Forelimb muscle (tissue), 1 donor: Measurements from ENCODE around the gene NTM. TPM values are rescaled to one million over a fixed set of nuclear protein-coding genes. Genes with fewer than 3 reads are reported as not detected.

ENCODE experiments used
- DNase-seq: peaks from one replicate; pipeline ENCODE4 v3.0.0-alpha.2; 2013; ENCODE audit warnings: low read depth
- polyA plus RNA-seq: library from polyadenylated mRNA; unstranded; fragments of 120-200 nt; gene quantifications from one replicate; pipeline ENCODE4 v1.2.1, GENCODE V29; 2013; ENCODE audit not compliant: insufficient read length

Gene NTM
- polyA plus RNA-seq, 1 donor = 15.0 TPM

GRCh38 chr11:131955904-131956303 lies 585.5 kb downstream of the NTM start:
- no peak for DNase-seq

DNA sequence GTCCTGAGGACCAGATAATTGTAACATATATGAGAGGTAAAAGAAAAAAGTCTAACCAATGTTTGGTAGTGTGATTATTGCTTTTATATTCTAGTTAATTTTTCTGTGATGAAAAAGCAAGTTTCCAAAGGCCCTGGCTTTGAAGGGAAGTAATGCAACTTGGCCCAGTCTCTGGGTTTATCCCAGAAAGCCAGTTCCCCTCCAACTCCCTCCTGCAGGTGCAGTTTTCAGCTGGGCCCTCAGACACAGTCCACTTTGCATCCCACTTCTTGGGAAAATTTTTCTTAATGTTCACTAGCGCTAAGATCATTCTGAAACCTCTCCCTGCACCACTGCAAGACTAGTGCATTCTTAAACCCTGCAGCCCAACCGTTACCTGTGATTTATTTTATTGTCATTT lies 586.8 kb downstream of the NTM start:
- peak; percentile 38 for DNase-seq

DNA sequence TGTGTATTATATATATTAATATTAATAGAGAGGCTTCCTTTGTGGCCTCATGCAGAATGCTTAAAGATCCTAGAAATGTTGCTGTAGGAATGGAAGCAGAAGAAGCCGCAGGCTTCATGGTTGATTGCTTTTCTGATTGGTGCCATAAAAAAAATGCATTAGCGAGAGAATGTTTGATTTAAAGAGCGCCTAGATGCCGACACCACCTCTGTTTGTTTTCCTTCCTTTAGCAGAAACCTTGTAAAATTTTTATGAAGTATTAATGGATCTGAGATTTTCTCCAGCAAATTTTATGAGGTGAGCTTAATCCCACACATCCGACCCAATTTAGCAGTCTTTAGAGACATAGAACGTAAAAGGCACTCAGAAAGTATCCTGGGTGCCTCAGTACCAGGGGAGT lies 587.5 kb downstream of the NTM start:
- DNase-seq = no peak

- DNase-seq = no peak
Observed at GRCh38 chr11:131962818-131963217, 592.4 kb downstream of the NTM start.

GRCh38 chr11:131964698-131965483 lies 594.5 kb downstream of the NTM start:
- no peak for DNase-seq

GRCh38 chr11:131965504-131965903 lies 595.1 kb downstream of the NTM start:
- no peak for DNase-seq

DNA sequence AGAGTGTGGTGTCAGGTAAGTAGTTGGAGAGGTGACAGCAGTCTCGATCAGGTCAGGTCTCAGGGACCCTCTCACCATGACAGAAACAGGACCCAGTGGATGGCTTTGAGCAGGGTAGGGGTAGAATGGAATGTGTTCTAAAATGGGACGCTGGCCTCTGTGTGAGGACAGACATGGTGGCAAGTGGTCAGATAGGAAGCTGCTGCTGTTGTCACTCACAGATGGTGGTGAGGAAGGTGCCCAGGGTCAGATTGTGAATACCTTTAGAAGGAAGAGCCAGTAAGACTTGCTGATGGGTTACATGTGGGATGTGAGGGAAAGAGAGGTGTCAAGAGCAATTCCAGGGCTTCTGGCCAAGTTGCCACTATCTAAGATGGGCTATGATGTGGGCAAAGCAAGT lies 596.3 kb downstream of the NTM start:
- DNase-seq = no peak

GRCh38 chr11:131969261-131969660 lies 598.8 kb downstream of the NTM start:
- no peak for DNase-seq

DNA sequence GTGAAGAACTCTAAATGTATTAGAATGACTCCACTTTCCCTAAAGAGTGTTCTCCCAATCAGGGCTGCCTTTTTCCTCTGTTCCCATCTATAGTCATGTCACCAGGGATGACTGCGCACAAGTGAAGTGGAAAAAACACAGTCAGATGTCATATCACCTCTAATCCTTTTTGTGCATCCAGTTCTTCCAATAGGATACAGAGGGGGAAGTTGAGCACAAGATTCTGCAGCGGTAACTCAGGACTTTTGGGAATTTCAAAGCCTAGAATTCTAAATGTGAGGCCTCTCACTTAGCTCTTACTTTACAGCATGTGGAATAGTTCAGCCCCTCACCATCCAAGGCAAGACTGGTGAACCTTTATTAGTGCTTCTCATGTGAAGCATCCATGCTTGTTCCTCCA lies 602.6 kb downstream of the NTM start:
- DNase-seq = no peak

DNA sequence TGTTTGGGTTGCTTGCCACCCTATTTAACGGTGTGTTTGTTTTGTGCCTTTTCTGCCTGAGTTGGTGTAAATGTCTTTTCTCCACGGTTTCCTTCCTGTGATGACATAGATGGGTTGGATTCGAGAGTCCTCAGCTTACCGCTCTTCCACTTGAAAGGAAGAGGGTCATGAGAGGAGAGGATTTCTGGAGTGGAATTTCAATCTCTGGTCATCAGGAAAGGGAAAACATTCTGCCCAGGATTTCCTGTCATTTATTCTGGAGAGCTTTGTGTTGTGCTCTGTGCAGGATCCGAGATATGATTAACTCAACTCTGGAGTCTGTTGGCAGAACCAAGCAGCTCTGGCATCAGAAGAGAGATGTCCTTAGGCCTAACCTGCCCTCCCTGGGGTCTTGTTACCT lies 605.2 kb downstream of the NTM start:
- DNase-seq = no peak

- no peak for DNase-seq
Observed at GRCh38 chr11:131976021-131976420, 605.6 kb downstream of the NTM start.

- no peak for DNase-seq
Observed at GRCh38 chr11:131977231-131977630, 606.8 kb downstream of the NTM start.

DNA sequence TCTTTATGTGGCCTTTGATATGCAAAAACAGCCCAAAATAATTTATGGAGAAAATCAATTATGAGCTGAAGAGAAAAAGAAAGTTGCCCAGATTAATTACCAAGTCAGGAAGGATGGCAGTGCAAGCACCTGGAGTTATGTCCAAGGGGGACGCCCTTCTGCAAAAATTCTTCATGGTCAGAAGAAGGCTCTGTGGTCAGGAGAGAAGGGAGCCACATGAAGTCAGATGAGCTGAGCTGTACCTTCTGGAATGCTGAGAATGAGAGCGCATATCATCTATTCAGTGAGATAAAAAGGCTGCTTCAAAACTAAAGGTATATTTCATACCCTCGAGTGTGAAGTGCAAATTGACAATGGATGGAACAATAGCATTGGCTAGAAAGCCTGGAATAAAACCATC lies 607.4 kb downstream of the NTM start:
- no peak for DNase-seq

DNA sequence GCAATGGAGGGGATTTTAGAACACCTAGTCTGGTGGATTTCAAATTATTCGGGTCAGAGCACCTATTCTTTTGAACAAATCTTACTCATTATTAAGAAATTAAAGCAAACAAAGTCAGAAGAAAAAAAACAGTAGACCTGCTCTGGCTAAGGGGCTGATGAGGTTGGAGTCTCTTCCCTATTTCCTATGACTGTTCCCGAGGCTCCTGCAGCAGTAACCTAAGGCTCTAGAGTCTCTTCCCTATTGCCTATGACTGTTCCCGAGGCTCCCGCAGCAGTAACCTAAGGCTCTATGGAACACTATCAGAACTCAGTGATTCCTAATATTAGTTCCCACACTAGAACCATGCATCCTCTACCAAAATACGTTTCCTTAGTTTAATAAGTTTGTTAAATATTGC lies 607.9 kb downstream of the NTM start:
- no peak for DNase-seq

DNA sequence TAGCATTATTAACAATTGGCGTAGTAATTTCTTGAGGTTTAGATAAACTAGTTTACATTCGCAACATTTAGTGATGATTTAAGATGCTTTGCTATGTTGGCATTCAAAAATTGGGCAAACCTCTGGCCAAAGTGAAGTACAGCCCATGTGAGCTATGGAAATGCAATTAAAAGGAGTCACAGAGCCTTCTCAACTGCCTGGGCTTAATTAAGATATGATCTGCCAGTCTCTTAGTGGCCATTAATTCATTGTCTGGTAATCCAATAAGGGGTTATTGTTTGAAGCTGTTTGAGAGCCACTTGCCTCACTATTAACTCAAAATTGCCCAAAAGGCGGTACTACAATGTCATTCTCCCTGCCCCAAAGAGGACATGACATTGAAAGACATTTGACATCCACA lies 608.9 kb downstream of the NTM start:
- DNase-seq = no peak

GRCh38 chr11:131980199-131980598 lies 609.8 kb downstream of the NTM start:
- no peak for DNase-seq

GRCh38 chr11:131980888-131981668 lies 610.7 kb downstream of the NTM start:
- DNase-seq = no peak

GRCh38 chr11:131982154-131982553 lies 611.7 kb downstream of the NTM start:
- DNase-seq = no peak

GRCh38 chr11:131985846-131986301 lies 615.5 kb downstream of the NTM start:
- DNase-seq = peak; percentile 71

DNA sequence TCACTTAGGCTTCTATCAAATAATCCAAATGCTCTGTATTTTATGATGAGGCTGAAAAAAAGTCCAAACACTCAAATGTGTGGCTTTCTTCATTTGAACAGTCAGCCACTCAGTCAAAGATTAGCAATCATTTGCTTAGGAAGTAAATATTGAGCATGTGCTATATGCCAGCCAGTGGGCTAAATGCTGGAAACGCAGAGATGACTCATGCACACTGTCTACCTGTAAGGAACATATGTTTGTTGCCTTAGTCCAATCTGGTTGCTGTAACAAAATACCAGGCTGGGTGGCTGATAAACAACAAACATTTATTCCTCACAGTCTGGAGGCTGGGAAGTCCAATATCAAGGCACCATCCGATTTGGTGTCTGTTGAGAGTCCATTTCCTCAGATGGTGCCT lies 617.3 kb downstream of the NTM start:
- DNase-seq = no peak

DNA sequence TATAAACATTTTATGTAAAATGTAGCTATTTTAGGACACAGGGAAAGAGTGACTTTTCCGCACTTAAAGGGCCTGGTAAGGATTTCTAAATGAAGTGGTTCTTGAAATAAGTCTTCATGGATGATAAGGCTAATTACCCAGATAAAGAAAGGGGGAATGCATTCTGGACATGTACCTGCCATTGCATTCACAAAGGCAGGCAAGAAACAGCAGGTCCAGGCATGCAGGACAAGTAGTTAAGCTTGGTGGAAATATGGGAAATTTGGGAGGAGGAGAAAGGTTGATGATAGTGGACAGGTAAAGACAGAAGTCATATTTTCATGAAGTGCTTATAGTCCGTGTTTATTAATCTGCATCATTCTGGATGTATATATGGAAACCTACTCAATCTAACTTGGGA lies 621.2 kb downstream of the NTM start:
- DNase-seq = no peak

GRCh38 chr11:131993246-131993645 lies 622.8 kb downstream of the NTM start:
- DNase-seq = no peak

GRCh38 chr11:131998020-131998419 lies 627.6 kb downstream of the NTM start:
- no peak for DNase-seq
